ENCODE results near the gene PTPRG.

Gene PTPRG

GRCh38 chr3:61663356-61664104, 102.2 kb downstream of the PTPRG start:
- DNase-seq = no peak

GRCh38 chr3:61664105-61664482, 102.7 kb downstream of the PTPRG start:
- DNase-seq = no peak

- DNase-seq = no peak
These were observed 103.8 kb downstream of the PTPRG start for GRCh38 chr3:61665121-61665520.

- no peak for DNase-seq
These were observed 104.6 kb downstream of the PTPRG start for GRCh38 chr3:61665987-61666386.

GRCh38 chr3:61666615-61667330, 105.4 kb downstream of the PTPRG start:
- DNase-seq = no peak

GRCh38 chr3:61667383-61667782, 106.0 kb downstream of the PTPRG start:
- DNase-seq = no peak

- DNase-seq = no peak
These were observed 106.4 kb downstream of the PTPRG start for GRCh38 chr3:61667814-61668213.

GRCh38 chr3:61668317-61668864, 107.0 kb downstream of the PTPRG start:
- DNase-seq = no peak

- DNase-seq = no peak
These were observed 107.8 kb downstream of the PTPRG start for GRCh38 chr3:61669203-61669602.

GRCh38 chr3:61669668-61670299, 108.4 kb downstream of the PTPRG start:
- no peak for DNase-seq

GRCh38 chr3:61673651-61674050, 112.3 kb downstream of the PTPRG start:
- no peak for DNase-seq

GRCh38 chr3:61674596-61674995, 113.2 kb downstream of the PTPRG start:
- DNase-seq = no peak

GRCh38 chr3:61679026-61679425, 117.7 kb downstream of the PTPRG start:
- no peak for DNase-seq

- DNase-seq = no peak
These were observed 119.2 kb downstream of the PTPRG start for GRCh38 chr3:61680617-61681016.

- no peak for DNase-seq
These were observed 120.3 kb downstream of the PTPRG start for GRCh38 chr3:61681636-61682035.

- DNase-seq = no peak
These were observed 121.5 kb downstream of the PTPRG start for GRCh38 chr3:61682671-61683548.

- DNase-seq = no peak
These were observed 122.3 kb downstream of the PTPRG start for GRCh38 chr3:61683549-61684236.

- no peak for DNase-seq
These were observed 123.0 kb downstream of the PTPRG start for GRCh38 chr3:61684386-61684785.

GRCh38 chr3:61685755-61686154, 124.4 kb downstream of the PTPRG start:
- DNase-seq = no peak

GRCh38 chr3:61686228-61686648, 124.9 kb downstream of the PTPRG start:
- DNase-seq = no peak

GRCh38 chr3:61687206-61687605, 125.8 kb downstream of the PTPRG start:
- DNase-seq = no peak

GRCh38 chr3:61687663-61688306, 126.4 kb downstream of the PTPRG start:
- no peak for DNase-seq
